ENCODE data around the gene ADAMTS20.

The ADAMTS20 gene

GRCh38 chr12:43308776-43309175 lies 243.2 kb downstream of the ADAMTS20 start:
- Histone ChIP-seq H3K27ac (ENCODE audit: low read depth, low read length) (no peak overlapping the region), H3K79me2 (ENCODE audit: control insufficient read depth, insufficient read depth, low read length, poor library complexity) (no peaks in the 10 kb centered on the region), H3K79me1 (ENCODE audit: low read length) (no peaks in the 10 kb centered on the region), H2BK120ac (ENCODE audit: insufficient read depth, low read length, poor library complexity) (no peak overlapping the region), H3K9me3 (ENCODE audit: insufficient read depth, low read depth, low read length) (no peaks in the 10 kb centered on the region), H3K4me2 (ENCODE audit: low read length) (no peak overlapping the region), H3K4ac (ENCODE audit: low read depth, low read length) (no peak overlapping the region), H3K14ac (ENCODE audit: low read length) (no peak overlapping the region), H2BK12ac (ENCODE audit: low read length) (no peak overlapping the region), H2AFZ (ENCODE audit: insufficient read depth, low read length, poor library complexity) (no peak overlapping the region), H3K36me3 (ENCODE audit: control insufficient read depth in 1 of 2, insufficient read depth in 2 of 2, low read length in 2 of 2) (no peaks in the 10 kb centered on the region), H3K27me3 (ENCODE audit: insufficient read depth, low read length) (no peaks in the 10 kb centered on the region), H3K4me3 (ENCODE audit: low read depth, low read length) (no peak overlapping the region), H2AK5ac (ENCODE audit: low read length) (no peak overlapping the region), H2BK5ac (ENCODE audit: low read depth, low read length, poor library complexity) (no peak overlapping the region), H3K9ac (ENCODE audit: low read length) (no peak overlapping the region), H3K18ac (ENCODE audit: low read length) (no peak overlapping the region), H4K91ac (ENCODE audit: low read depth, low read length) (no peak overlapping the region), H3K4me1 (ENCODE audit: control insufficient read depth in 1 of 2, insufficient read depth in 2 of 2, low read length in 2 of 2) (no peaks in the 10 kb centered on the region), H4K8ac (ENCODE audit: low read depth, low read length) (no peak overlapping the region), H4K12ac (ENCODE audit: low read depth, low read length) (no peak overlapping the region), H3K23ac (ENCODE audit: low read length) (no peak overlapping the region)
- DNase-seq, result no peak
- no CpG with 5 or more reads among the region's 3 CpGs for WGBS (ENCODE audit: extremely low coverage, insufficient coverage, insufficient read length)

- Histone ChIP-seq H3K79me2 (ENCODE audit: control insufficient read depth, insufficient read depth, low read length, poor library complexity) (no peaks in the 10 kb centered on the region), H3K79me1 (ENCODE audit: low read length) (no peaks in the 10 kb centered on the region), H3K4me2 (ENCODE audit: low read length) (no peak overlapping the region), H3K4ac (ENCODE audit: low read depth, low read length) (no peak overlapping the region), H2BK120ac (ENCODE audit: insufficient read depth, low read length, poor library complexity) (no peak overlapping the region), H3K27ac (ENCODE audit: low read depth, low read length) (no peak overlapping the region), H3K9ac (ENCODE audit: low read length) (no peak overlapping the region), H3K36me3 (ENCODE audit: control insufficient read depth in 1 of 2, insufficient read depth in 2 of 2, low read length in 2 of 2) (no peaks in the 10 kb centered on the region), H3K27me3 (ENCODE audit: insufficient read depth, low read length) (no peaks in the 10 kb centered on the region), H2BK12ac (ENCODE audit: low read length) (no peak overlapping the region), H2BK5ac (ENCODE audit: low read depth, low read length, poor library complexity) (no peak overlapping the region), H3K14ac (ENCODE audit: low read length) (no peak overlapping the region), H3K9me3 (ENCODE audit: insufficient read depth, low read depth, low read length) (no peaks in the 10 kb centered on the region), H3K4me1 (ENCODE audit: control insufficient read depth in 1 of 2, insufficient read depth in 2 of 2, low read length in 2 of 2) (no peaks in the 10 kb centered on the region), H4K12ac (ENCODE audit: low read depth, low read length) (no peak overlapping the region), H3K18ac (ENCODE audit: low read length) (no peak overlapping the region), H2AFZ (ENCODE audit: insufficient read depth, low read length, poor library complexity) (no peak overlapping the region), H4K91ac (ENCODE audit: low read depth, low read length) (no peak overlapping the region), H3K23ac (ENCODE audit: low read length) (no peak overlapping the region), H4K8ac (ENCODE audit: low read depth, low read length) (no peak overlapping the region), H2AK5ac (ENCODE audit: low read length) (no peak overlapping the region), H3K4me3 (ENCODE audit: low read depth, low read length) (no peak overlapping the region)
- no peak for DNase-seq
- no CpG with 5 or more reads among the region's 2 CpGs for WGBS (ENCODE audit: extremely low coverage, insufficient coverage, insufficient read length)
Observed at GRCh38 chr12:43307126-43307525, 244.9 kb downstream of the ADAMTS20 start.

GRCh38 chr12:43306066-43306465 lies 245.9 kb downstream of the ADAMTS20 start:
- Histone ChIP-seq H2AK5ac (ENCODE audit: low read length) (no peak overlapping the region), H4K12ac (ENCODE audit: low read depth, low read length) (no peak overlapping the region), H3K27ac (ENCODE audit: low read depth, low read length) (no peak overlapping the region), H4K91ac (ENCODE audit: low read depth, low read length) (no peak overlapping the region), H3K79me2 (ENCODE audit: control insufficient read depth, insufficient read depth, low read length, poor library complexity) (no peaks in the 10 kb centered on the region), H3K4ac (ENCODE audit: low read depth, low read length) (no peak overlapping the region), H3K4me2 (ENCODE audit: low read length) (no peak overlapping the region), H2BK120ac (ENCODE audit: insufficient read depth, low read length, poor library complexity) (no peak overlapping the region), H3K4me3 (ENCODE audit: low read depth, low read length) (no peak overlapping the region), H3K9me3 (ENCODE audit: insufficient read depth, low read depth, low read length) (no peaks in the 10 kb centered on the region), H2BK5ac (ENCODE audit: low read depth, low read length, poor library complexity) (no peak overlapping the region), H3K14ac (ENCODE audit: low read length) (no peak overlapping the region), H3K18ac (ENCODE audit: low read length) (no peak overlapping the region), H2BK12ac (ENCODE audit: low read length) (no peak overlapping the region), H2AFZ (ENCODE audit: insufficient read depth, low read length, poor library complexity) (no peak overlapping the region), H3K23ac (ENCODE audit: low read length) (no peak overlapping the region), H3K27me3 (ENCODE audit: insufficient read depth, low read length) (no peaks in the 10 kb centered on the region), H3K9ac (ENCODE audit: low read length) (no peak overlapping the region), H3K4me1 (ENCODE audit: control insufficient read depth in 1 of 2, insufficient read depth in 2 of 2, low read length in 2 of 2) (no peaks in the 10 kb centered on the region), H3K79me1 (ENCODE audit: low read length) (no peaks in the 10 kb centered on the region), H4K8ac (ENCODE audit: low read depth, low read length) (no peak overlapping the region), H3K36me3 (ENCODE audit: control insufficient read depth in 1 of 2, insufficient read depth in 2 of 2, low read length in 2 of 2) (no peaks in the 10 kb centered on the region)
- peak; percentile 29 to 35 for DNase-seq
- WGBS (ENCODE audit: extremely low coverage, insufficient coverage, insufficient read length), result no CpG with 5 or more reads among the region's 3 CpGs

- no peak overlapping the region for H3K23ac ChIP-seq (ENCODE audit: low read length)
- H4K12ac ChIP-seq (ENCODE audit: low read depth, low read length), result no peak overlapping the region
- no peak overlapping the region for H4K8ac ChIP-seq (ENCODE audit: low read depth, low read length)
- H2AFZ ChIP-seq (ENCODE audit: insufficient read depth, low read length, poor library complexity), result no peak overlapping the region
- DNase-seq, result no peak
- no peaks in the 10 kb centered on the region for H3K4me1 ChIP-seq (ENCODE audit: control insufficient read depth in 1 of 2, insufficient read depth in 2 of 2, low read length in 2 of 2)
- no peaks in the 10 kb centered on the region for H3K79me2 ChIP-seq (ENCODE audit: control insufficient read depth, insufficient read depth, low read length, poor library complexity)
- H3K27ac ChIP-seq (ENCODE audit: low read depth, low read length), result no peak overlapping the region
- H2BK120ac ChIP-seq (ENCODE audit: insufficient read depth, low read length, poor library complexity), result no peak overlapping the region
- no peak overlapping the region for H2AK5ac ChIP-seq (ENCODE audit: low read length)
- no peak overlapping the region for H2BK5ac ChIP-seq (ENCODE audit: low read depth, low read length, poor library complexity)
- H3K14ac ChIP-seq (ENCODE audit: low read length), result no peak overlapping the region
- H3K79me1 ChIP-seq (ENCODE audit: low read length), result no peaks in the 10 kb centered on the region
- no peak overlapping the region for H3K4me2 ChIP-seq (ENCODE audit: low read length)
- H3K18ac ChIP-seq (ENCODE audit: low read length), result no peak overlapping the region
- no peaks in the 10 kb centered on the region for H3K36me3 ChIP-seq (ENCODE audit: control insufficient read depth in 1 of 2, insufficient read depth in 2 of 2, low read length in 2 of 2)
- H4K91ac ChIP-seq (ENCODE audit: low read depth, low read length), result no peak overlapping the region
- H3K27me3 ChIP-seq (ENCODE audit: insufficient read depth, low read length), result no peaks in the 10 kb centered on the region
- H3K4ac ChIP-seq (ENCODE audit: low read depth, low read length), result no peak overlapping the region
- H3K9me3 ChIP-seq (ENCODE audit: insufficient read depth, low read depth, low read length), result no peaks in the 10 kb centered on the region
- WGBS (ENCODE audit: extremely low coverage, insufficient coverage, insufficient read length), result no CpG with 5 or more reads among the region's 2 CpGs
- no peak overlapping the region for H2BK12ac ChIP-seq (ENCODE audit: low read length)
- no peak overlapping the region for H3K4me3 ChIP-seq (ENCODE audit: low read depth, low read length)
- H3K9ac ChIP-seq (ENCODE audit: low read length), result no peak overlapping the region
Observed at GRCh38 chr12:43305065-43305464, 246.9 kb downstream of the ADAMTS20 start.

Data from trophoblast cell (in vitro differentiated cells and primary cell).